Measurements from ENCODE around the gene DSCAM.

- TF ChIP-seq POLR2A (IDR thresholded peaks at IDR 0.05; ENCODE audit: low read depth, low read length) (no peak), POLR2AphosphoS5 (IDR thresholded peaks at IDR 0.05; ENCODE audit: low read depth, low read length) (no peak)
Observed at GRCh38 chr21:40769231-40769630, 77.7 kb downstream of the DSCAM start.
